ENCODE data around the gene MPC1.
"Not testable (repeated sequence)": the region's sequence is repeated elsewhere in the genome, so short reads cannot be mapped to it uniquely, and the experiment has no call there.

Gene MPC1

GRCh38 chr6:166379103-166379586 is 3.6 kb downstream of the MPC1 start:
- Mint-ChIP-seq H3K9me3 (no peaks in the 10 kb centered on the region), H3K27me3 (no peaks in the 10 kb centered on the region), H3K27ac (no peak overlapping the region), H3K4me1 (peaks cover 17% of the 10 kb centered on the region), H3K36me3 (ENCODE audit: low read depth) (no peaks in the 10 kb centered on the region), H3K4me3 (no peak overlapping the region)
- DNase-seq (no peak), ATAC-seq (no peak)

GRCh38 chr6:166377721-166378120 is 5.0 kb downstream of the MPC1 start:
- H3K4me3 Mint-ChIP-seq = no peak overlapping the region
- H3K36me3 Mint-ChIP-seq (ENCODE audit: low read depth) = no peaks in the 10 kb centered on the region
- peaks cover 14% of the 10 kb centered on the region for H3K4me1 Mint-ChIP-seq
- no peaks in the 10 kb centered on the region for H3K27me3 Mint-ChIP-seq
- H3K9me3 Mint-ChIP-seq = no peaks in the 10 kb centered on the region
- DNase-seq (no peak), ATAC-seq (no peak)
- H3K27ac Mint-ChIP-seq = no peak overlapping the region

GRCh38 chr6:166375013-166375412 is 7.7 kb downstream of the MPC1 start:
- Mint-ChIP-seq H3K4me3 (no peak overlapping the region), H3K4me1 (peaks cover 9% of the 10 kb centered on the region), H3K27ac (no peak overlapping the region), H3K27me3 (no peaks in the 10 kb centered on the region), H3K36me3 (ENCODE audit: low read depth) (peaks cover under 1% of the 10 kb centered on the region), H3K9me3 (no peaks in the 10 kb centered on the region)
- ATAC-seq (peak; percentile 63), DNase-seq (no peak)

GRCh38 chr6:166370489-166370888 is 12.3 kb downstream of the MPC1 start:
- Mint-ChIP-seq H3K27ac (no peak overlapping the region), H3K36me3 (ENCODE audit: low read depth) (peaks cover 9% of the 10 kb centered on the region), H3K4me1 (peaks cover 7% of the 10 kb centered on the region), H3K4me3 (no peak overlapping the region), H3K27me3 (no peaks in the 10 kb centered on the region), H3K9me3 (no peaks in the 10 kb centered on the region)
- no peak for DNase-seq
- no peak for ATAC-seq

GRCh38 chr6:166369782-166370181 is 13.0 kb downstream of the MPC1 start:
- no peaks in the 10 kb centered on the region for H3K27me3 Mint-ChIP-seq
- peaks cover 1% of the 10 kb centered on the region for H3K4me1 Mint-ChIP-seq
- no peak overlapping the region for H3K4me3 Mint-ChIP-seq
- no peaks in the 10 kb centered on the region for H3K9me3 Mint-ChIP-seq
- H3K36me3 Mint-ChIP-seq (ENCODE audit: low read depth) = peaks cover 9% of the 10 kb centered on the region
- DNase-seq (no peak), ATAC-seq (no peak)
- no peak overlapping the region for H3K27ac Mint-ChIP-seq

- Mint-ChIP-seq H3K27me3 (no peaks in the 10 kb centered on the region), H3K4me1 (no peaks in the 10 kb centered on the region), H3K27ac (no peak overlapping the region), H3K9me3 (no peaks in the 10 kb centered on the region), H3K4me3 (no peak overlapping the region), H3K36me3 (ENCODE audit: low read depth) (peaks cover 14% of the 10 kb centered on the region)
- DNase-seq (no peak), ATAC-seq (no peak)
Observed at GRCh38 chr6:166366921-166367320, 15.8 kb downstream of the MPC1 start.

GRCh38 chr6:166365806-166366205 is 16.9 kb downstream of the MPC1 start:
- Mint-ChIP-seq H3K9me3 (no peaks in the 10 kb centered on the region), H3K27ac (no peak overlapping the region), H3K4me1 (no peaks in the 10 kb centered on the region), H3K27me3 (no peaks in the 10 kb centered on the region), H3K36me3 (ENCODE audit: low read depth) (peaks cover 14% of the 10 kb centered on the region), H3K4me3 (no peak overlapping the region)
- no peak for DNase-seq
- no peak for ATAC-seq

GRCh38 chr6:166365221-166365620 is 17.5 kb downstream of the MPC1 start:
- Mint-ChIP-seq H3K9me3 (no peaks in the 10 kb centered on the region), H3K4me1 (no peaks in the 10 kb centered on the region), H3K27me3 (no peaks in the 10 kb centered on the region), H3K27ac (no peak overlapping the region), H3K36me3 (ENCODE audit: low read depth) (peaks cover 14% of the 10 kb centered on the region), H3K4me3 (no peak overlapping the region)
- DNase-seq = no peak
- no peak for ATAC-seq

GRCh38 chr6:166364456-166364855 is 18.3 kb downstream of the MPC1 start:
- Mint-ChIP-seq H3K27me3 (peaks cover 1% of the 10 kb centered on the region), H3K4me1 (no peaks in the 10 kb centered on the region), H3K4me3 (no peak overlapping the region), H3K9me3 (no peaks in the 10 kb centered on the region), H3K27ac (no peak overlapping the region), H3K36me3 (ENCODE audit: low read depth) (peaks cover 12% of the 10 kb centered on the region)
- no peak for ATAC-seq
- no peak for DNase-seq

GRCh38 chr6:166362427-166362826 is 20.3 kb downstream of the MPC1 start:
- H3K9me3 Mint-ChIP-seq, DNase-seq: not testable (repeated sequence)

GRCh38 chr6:166361077-166361429 is 21.7 kb downstream of the MPC1 start:
- Mint-ChIP-seq H3K4me3 (no peak overlapping the region), H3K27ac (no peak overlapping the region), H3K36me3 (ENCODE audit: low read depth) (peaks cover 8% of the 10 kb centered on the region), H3K27me3 (peaks cover 13% of the 10 kb centered on the region), H3K9me3 (peaks cover 9% of the 10 kb centered on the region), H3K4me1 (no peaks in the 10 kb centered on the region)
- no peak for ATAC-seq
- no peak for DNase-seq

More at GRCh38 chr6:166362427-166362826, 20.3 kb downstream of the MPC1 start:
- not testable (repeated sequence) for H3K4me3 Mint-ChIP-seq; H3K4me1 Mint-ChIP-seq; ATAC-seq; H3K36me3 Mint-ChIP-seq (ENCODE audit: low read depth); H3K27ac Mint-ChIP-seq
- peaks cover 13% of the 10 kb centered on the region for H3K27me3 Mint-ChIP-seq

- Mint-ChIP-seq H3K27ac (no peak overlapping the region), H3K4me3 (no peak overlapping the region), H3K27me3 (peaks cover 13% of the 10 kb centered on the region), H3K9me3 (peaks cover 9% of the 10 kb centered on the region), H3K4me1 (no peaks in the 10 kb centered on the region), H3K36me3 (ENCODE audit: low read depth) (peaks cover 5% of the 10 kb centered on the region)
- no peak for ATAC-seq
- no peak for DNase-seq
Observed at GRCh38 chr6:166360243-166361076, 22.3 kb downstream of the MPC1 start.

- Mint-ChIP-seq H3K27me3 (peaks cover 17% of the 10 kb centered on the region), H3K4me1 (peaks cover 2% of the 10 kb centered on the region), H3K9me3 (peaks cover 23% of the 10 kb centered on the region), H3K36me3 (ENCODE audit: low read depth) (no peaks in the 10 kb centered on the region), H3K4me3 (no peak overlapping the region), H3K27ac (no peak overlapping the region)
- ATAC-seq (no peak), DNase-seq (no peak)
Observed at GRCh38 chr6:166355552-166355951, 27.2 kb downstream of the MPC1 start.

- Mint-ChIP-seq H3K27me3 (peaks cover 17% of the 10 kb centered on the region), H3K4me3 (no peak overlapping the region), H3K27ac (no peak overlapping the region), H3K36me3 (ENCODE audit: low read depth) (no peaks in the 10 kb centered on the region), H3K4me1 (peaks cover 2% of the 10 kb centered on the region), H3K9me3 (peaks cover 26% of the 10 kb centered on the region)
- DNase-seq (no peak), ATAC-seq (no peak)
Observed at GRCh38 chr6:166354965-166355364, 27.8 kb downstream of the MPC1 start.

GRCh38 chr6:166354143-166354542 is 28.6 kb downstream of the MPC1 start:
- Mint-ChIP-seq H3K9me3 (peaks cover 34% of the 10 kb centered on the region), H3K27ac (no peak overlapping the region), H3K4me1 (peaks cover 2% of the 10 kb centered on the region), H3K36me3 (ENCODE audit: low read depth) (no peaks in the 10 kb centered on the region), H3K4me3 (no peak overlapping the region), H3K27me3 (peaks cover 13% of the 10 kb centered on the region)
- DNase-seq (no peak), ATAC-seq (no peak)
